Measurements from ENCODE around the gene TRIM29. TPM values are rescaled to one million over a fixed set of nuclear protein-coding genes. Genes with fewer than 3 reads are reported as not detected.

TRIM29 gene
- total and polyA plus RNA-seq, 10 of the 15 experiments (the other 5 are each of a cell fraction or from before 2014, with no cell fraction given), result 0.08 to 0.67 (median 0.26) TPM; not detected in 5

DNA sequence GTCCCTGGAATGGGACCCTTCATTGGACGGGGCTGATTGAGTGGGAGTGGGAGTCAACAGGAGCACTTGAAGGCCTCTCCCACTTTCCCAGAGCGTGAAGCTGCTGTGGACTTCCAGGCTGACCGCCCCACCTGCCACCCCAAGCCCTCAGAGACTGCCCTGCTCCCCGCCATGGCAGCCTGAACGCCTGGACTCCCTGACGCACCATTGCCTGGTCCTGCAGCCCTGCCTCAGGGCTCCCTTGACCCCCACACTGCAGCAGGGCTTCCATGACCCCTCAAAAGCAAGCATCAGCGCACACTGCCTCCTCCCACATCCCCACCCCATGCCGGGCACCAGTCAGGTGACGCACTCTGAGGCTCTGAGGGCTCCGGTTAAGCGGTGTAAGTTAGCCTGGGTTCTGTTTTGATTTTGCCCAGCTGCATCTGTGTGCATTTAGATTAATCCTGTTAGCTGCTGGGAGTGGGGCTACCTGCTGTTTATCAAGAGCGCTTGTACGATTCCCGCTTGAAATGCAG, 39.4 kb downstream of the TRIM29 start (continued):
- TF ChIP-seq, protein P1, sequence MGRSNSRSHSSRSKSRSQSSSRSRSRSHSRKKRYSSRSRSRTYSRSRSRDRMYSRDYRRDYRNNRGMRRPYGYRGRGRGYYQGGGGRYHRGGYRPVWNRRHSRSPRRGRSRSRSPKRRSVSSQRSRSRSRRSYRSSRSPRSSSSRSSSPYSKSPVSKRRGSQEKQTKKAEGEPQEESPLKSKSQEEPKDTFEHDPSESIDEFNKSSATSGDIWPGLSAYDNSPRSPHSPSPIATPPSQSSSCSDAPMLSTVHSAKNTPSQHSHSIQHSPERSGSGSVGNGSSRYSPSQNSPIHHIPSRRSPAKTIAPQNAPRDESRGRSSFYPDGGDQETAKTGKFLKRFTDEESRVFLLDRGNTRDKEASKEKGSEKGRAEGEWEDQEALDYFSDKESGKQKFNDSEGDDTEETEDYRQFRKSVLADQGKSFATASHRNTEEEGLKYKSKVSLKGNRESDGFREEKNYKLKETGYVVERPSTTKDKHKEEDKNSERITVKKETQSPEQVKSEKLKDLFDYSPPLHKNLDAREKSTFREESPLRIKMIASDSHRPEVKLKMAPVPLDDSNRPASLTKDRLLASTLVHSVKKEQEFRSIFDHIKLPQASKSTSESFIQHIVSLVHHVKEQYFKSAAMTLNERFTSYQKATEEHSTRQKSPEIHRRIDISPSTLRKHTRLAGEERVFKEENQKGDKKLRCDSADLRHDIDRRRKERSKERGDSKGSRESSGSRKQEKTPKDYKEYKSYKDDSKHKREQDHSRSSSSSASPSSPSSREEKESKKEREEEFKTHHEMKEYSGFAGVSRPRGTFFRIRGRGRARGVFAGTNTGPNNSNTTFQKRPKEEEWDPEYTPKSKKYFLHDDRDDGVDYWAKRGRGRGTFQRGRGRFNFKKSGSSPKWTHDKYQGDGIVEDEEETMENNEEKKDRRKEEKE (IDR thresholded peaks at IDR 0.05), result no peak
- TF ChIP-seq BHLHE40 (IDR thresholded peaks at IDR 0.05; ENCODE audit: borderline replicate concordance in 1 of 2, low read depth in 2 of 2, low read length in 1 of 2), result no peak
- TF ChIP-seq, protein P2, sequence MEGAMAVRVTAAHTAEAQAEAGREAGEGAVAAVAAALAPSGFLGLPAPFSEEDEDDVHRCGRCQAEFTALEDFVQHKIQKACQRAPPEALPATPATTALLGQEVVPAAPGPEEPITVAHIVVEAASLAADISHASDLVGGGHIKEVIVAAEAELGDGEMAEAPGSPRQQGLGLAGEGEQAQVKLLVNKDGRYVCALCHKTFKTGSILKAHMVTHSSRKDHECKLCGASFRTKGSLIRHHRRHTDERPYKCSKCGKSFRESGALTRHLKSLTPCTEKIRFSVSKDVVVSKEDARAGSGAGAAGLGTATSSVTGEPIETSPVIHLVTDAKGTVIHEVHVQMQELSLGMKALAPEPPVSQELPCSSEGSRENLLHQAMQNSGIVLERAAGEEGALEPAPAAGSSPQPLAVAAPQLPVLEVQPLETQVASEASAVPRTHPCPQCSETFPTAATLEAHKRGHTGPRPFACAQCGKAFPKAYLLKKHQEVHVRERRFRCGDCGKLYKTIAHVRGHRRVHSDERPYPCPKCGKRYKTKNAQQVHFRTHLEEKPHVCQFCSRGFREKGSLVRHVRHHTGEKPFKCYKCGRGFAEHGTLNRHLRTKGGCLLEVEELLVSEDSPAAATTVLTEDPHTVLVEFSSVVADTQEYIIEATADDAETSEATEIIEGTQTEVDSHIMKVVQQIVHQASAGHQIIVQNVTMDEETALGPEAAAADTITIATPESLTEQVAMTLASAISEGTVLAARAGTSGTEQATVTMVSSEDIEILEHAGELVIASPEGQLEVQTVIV (IDR thresholded peaks at IDR 0.05; ENCODE audit: borderline replicate concordance, partially characterized antibody), result no peak

DNA sequence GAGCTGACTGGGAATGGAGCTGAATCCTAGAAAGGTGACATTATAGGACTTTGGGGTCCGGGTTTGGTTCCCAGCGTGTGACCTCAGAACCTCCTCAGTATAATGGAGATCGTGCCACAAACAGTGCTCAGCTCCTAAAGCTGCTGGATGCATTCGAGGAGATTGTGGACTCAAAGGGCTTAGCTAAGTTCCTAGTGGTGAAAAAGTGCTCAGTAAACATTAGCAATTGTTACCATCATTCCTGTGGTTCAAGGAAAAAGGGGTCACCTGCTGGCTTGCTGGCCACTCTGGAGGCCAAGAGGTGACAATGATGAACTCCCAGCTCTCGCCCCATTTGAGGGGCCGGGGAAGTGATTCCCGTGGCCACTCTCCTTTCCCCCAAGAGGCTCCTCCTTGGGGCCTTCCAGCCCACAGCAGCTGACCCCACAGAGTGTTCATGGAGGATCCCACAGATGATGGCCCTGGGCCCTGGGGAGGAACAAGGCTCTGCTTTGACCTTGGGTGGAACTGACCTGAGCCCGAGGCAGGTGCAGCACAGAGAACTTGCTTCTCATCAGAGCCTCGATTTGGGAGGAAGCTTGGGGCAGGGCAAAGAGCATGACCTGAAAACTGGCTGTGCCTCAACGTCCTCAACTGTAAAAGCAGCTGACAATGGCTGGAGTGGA, 40.1 kb downstream of the TRIM29 start:
- Histone ChIP-seq H3K9ac (ENCODE audit: control insufficient read depth, insufficient read depth, low read length) (no peak overlapping the region), H3K9me3 (replicated peaks; ENCODE audit: control insufficient read depth, insufficient read depth, low read length) (no peaks in the 10 kb centered on the region), H3K27ac (ENCODE audit: control insufficient read depth, insufficient read depth) (no peak overlapping the region), H2AFZ (ENCODE audit: control insufficient read depth, low read depth, low read length) (no peak overlapping the region), H3K4me2 (ENCODE audit: control insufficient read depth, insufficient read depth) (no peak overlapping the region), H3K36me3 (ENCODE audit: control insufficient read depth in 2 of 2, insufficient read depth in 2 of 2, low read length in 1 of 2) (no peaks in the 10 kb centered on the region), H3K27me3 (replicated peaks in 1 of 2; ENCODE audit: control insufficient read depth in 2 of 2, insufficient read depth in 2 of 2, low read length in 1 of 2) (peaks cover 4 to 13% of the 10 kb centered on the region in 2 experiments; a peak in 3 of 4 replicates), H3K79me2 (ENCODE audit: control insufficient read depth, insufficient read depth, low read length) (no peaks in the 10 kb centered on the region), H3K4me1 (ENCODE audit: control insufficient read depth, insufficient read depth, low read length) (no peaks in the 10 kb centered on the region), H3K4me3 (no peak overlapping the region), H4K20me1 (ENCODE audit: control insufficient read depth, insufficient read depth) (no peaks in the 10 kb centered on the region)
- 8% methylated on average over 10 of the region's 10 CpGs for WGBS (ENCODE audit: insufficient coverage, insufficient replicate concordance, low lambda C conversion rate, missing lambda C conversion rate)
- no peak for ATAC-seq
- in situ Hi-C loops (cut with MboI) (no loop called here), intact Hi-C loops (cut with micrococcal nuclease; ENCODE audit: unreplicated experiment) (no loop called here)
- no peak for DNase-seq (ENCODE audit: low read depth, low spot score)
- SMC1A ChIA-PET (ENCODE audit: uncharacterized antibody, unreplicated experiment), result interaction anchor here (0.6 to 1.3 kb wide), 2 partner anchors 11 to 468 kb away, joined by 3 to 5 read pairs; no protein-coding TSS in a partner anchor
- no TSS peak for BruUV-seq (replicated peaks)
- POLR2A ChIA-PET, result no interaction called here
- RAD21 ChIA-PET (ENCODE audit: unreplicated experiment), result interaction anchor here (1.5 kb wide), 1 partner anchor 10 kb away, joined by 5 read pairs; no protein-coding TSS in a partner anchor
- no peak for FAIRE-seq
- CTCF ChIA-PET, result interaction anchor here (2.0 kb wide), 1 partner anchor 11 kb away, joined by 11 read pairs; no protein-coding TSS in a partner anchor
- TF ChIP-seq RBBP5 (conservative IDR thresholded peaks at IDR 0.05) (no peak), SRF (IDR thresholded peaks at IDR 0.05; ENCODE audit: low read depth in 2 of 2, low read length in 2 of 2) (no peak), NR2C2 (IDR thresholded peaks at IDR 0.05; ENCODE audit: borderline replicate concordance, control insufficient read depth, insufficient read length, low read depth) (no peak), SMARCA5 (IDR thresholded peaks at IDR 0.05) (no peak), CREB1 (IDR thresholded peaks at IDR 0.05; ENCODE audit: low read depth) (no peak)
- TF ChIP-seq, protein P3, sequence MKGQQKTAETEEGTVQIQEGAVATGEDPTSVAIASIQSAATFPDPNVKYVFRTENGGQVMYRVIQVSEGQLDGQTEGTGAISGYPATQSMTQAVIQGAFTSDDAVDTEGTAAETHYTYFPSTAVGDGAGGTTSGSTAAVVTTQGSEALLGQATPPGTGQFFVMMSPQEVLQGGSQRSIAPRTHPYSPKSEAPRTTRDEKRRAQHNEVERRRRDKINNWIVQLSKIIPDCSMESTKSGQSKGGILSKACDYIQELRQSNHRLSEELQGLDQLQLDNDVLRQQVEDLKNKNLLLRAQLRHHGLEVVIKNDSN (IDR thresholded peaks at IDR 0.05; ENCODE audit: borderline replicate concordance, extremely low read length, insufficient read depth, low read depth, low read length), result no peak
